ENCODE measurements around the gene APEX1. TPM values are rescaled to one million over a fixed set of nuclear protein-coding genes. Genes with fewer than 3 reads are reported as not detected.

Gene APEX1
- total RNA-seq, 4 donors from 2014 or later: 125 to 134 (median 131) TPM

DNA sequence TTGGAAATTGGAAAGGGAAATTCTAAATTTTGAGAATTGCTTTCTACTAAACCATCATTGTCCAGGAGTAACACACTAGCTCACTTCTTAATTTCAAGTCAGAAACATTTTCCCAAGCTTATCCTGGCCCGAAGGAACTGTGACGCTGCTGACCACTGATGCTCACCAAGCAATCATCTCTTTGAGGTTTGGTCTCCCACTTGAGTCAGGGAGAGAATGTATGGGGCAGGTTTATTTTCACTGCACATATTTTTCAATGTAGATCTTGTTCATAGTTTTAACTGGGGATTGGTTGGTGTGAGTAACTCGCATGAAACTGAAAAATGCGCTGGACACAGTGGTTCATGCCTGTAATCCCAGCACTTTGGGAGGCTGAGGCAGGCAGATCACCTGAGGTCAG, 37.5 kb downstream of the APEX1 start:
- H3K27ac ChIP-seq: no peak overlapping the region
- no peaks in the 10 kb centered on the region for H3K27me3 ChIP-seq
- 94 to 96% methylated on average over 4 of the region's 4 CpGs for WGBS, 2 donors
- no peak overlapping the region for H3K4me3 ChIP-seq
- TF ChIP-seq EP300 (IDR thresholded peaks at IDR 0.05): no peak
- H3K36me3 ChIP-seq: no peaks in the 10 kb centered on the region
- no peak for DNase-seq (ENCODE audit: low spot score in 2 of 2)
- H3K9me3 ChIP-seq: no peaks in the 10 kb centered on the region
- H3K4me1 ChIP-seq: peaks cover 0 to 8% (median 0%) of the 10 kb centered on the region in 4 donors

DNA sequence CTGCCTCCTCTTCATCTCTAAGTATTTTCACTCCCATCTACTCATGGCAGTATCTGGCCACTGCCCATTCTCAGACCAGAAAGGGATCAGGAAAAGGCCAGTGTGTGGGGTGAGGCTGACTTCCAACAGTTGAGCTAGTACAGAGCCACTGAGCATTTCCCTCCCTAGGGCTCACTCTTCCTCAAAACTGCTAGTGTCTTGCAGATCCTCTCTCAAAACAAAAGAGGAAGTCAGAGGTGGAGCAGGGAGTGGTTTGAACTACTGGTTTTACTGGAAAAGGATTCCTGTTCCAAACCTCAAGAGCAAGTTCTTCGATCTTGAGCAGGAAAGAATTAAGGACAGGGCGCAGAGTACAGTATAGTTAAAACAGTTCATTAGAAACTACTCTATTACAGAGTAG, 38.6 kb downstream of the APEX1 start:
- WGBS, 2 donors: 40 to 79% methylated on average over 2 of the region's 2 CpGs
- Histone ChIP-seq H3K36me3 (no peaks in the 10 kb centered on the region), H3K9me3 (no peaks in the 10 kb centered on the region), H3K4me1 (peaks cover 0 to 8% (median 0%) of the 10 kb centered on the region in 4 donors), H3K4me3 (no peak overlapping the region), H3K27me3 (no peaks in the 10 kb centered on the region), H3K27ac (no peak overlapping the region)
- DNase-seq (ENCODE audit: low spot score in 2 of 2): no peak
- TF ChIP-seq POLR2A (IDR thresholded peaks at IDR 0.05) (no peak), EP300 (IDR thresholded peaks at IDR 0.05) (peak in 1 of 2 donors; percentile 44)
- TF ChIP-seq, protein P1, sequence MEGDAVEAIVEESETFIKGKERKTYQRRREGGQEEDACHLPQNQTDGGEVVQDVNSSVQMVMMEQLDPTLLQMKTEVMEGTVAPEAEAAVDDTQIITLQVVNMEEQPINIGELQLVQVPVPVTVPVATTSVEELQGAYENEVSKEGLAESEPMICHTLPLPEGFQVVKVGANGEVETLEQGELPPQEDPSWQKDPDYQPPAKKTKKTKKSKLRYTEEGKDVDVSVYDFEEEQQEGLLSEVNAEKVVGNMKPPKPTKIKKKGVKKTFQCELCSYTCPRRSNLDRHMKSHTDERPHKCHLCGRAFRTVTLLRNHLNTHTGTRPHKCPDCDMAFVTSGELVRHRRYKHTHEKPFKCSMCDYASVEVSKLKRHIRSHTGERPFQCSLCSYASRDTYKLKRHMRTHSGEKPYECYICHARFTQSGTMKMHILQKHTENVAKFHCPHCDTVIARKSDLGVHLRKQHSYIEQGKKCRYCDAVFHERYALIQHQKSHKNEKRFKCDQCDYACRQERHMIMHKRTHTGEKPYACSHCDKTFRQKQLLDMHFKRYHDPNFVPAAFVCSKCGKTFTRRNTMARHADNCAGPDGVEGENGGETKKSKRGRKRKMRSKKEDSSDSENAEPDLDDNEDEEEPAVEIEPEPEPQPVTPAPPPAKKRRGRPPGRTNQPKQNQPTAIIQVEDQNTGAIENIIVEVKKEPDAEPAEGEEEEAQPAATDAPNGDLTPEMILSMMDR (IDR thresholded peaks at IDR 0.05): no peak

DNA sequence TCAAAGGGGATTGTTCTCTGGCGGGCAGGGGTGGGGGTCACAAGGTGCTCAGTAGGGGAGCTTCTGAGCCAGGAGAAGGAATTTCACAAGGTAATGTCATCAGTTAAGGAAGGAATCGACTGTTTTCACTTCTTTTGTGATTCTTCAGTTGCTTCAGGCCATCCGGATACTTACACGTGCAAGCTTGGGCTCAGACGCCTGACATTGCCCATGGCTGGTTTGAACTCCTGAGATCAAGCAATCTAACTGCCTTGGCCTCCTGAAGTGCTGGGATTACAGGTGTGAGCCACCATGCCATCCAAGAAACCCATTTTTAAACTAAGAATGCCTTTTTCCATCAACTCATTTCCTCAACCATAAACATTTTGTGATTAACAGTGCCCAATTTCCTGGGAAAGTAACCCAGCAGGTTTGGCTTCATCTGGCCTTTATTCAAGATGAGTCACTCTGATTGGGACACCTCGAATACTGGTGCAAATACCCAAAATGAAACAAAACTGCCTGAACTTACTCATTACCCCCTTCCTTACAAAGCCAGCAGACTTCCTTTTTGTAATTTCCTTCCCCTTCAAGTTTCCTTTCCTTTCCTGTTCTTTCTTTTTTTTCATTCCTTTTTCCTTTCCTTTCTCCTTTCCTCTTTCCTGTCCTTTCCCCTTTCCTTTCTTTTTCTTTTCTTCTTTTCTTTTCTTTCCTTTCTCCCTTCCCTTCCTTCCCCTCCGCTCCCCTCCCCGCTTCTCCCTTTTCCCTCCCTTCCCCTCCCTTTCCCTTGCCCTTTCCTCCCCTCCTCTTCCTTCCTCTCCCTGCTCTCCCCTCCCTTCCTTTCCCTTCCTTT, 40.1 kb downstream of the APEX1 start:
- 78 to 80% methylated on average over 8 of the region's 8 CpGs for WGBS, 2 donors
- no peak for DNase-seq (ENCODE audit: low spot score in 2 of 2)
- H3K27me3 ChIP-seq: no peaks in the 10 kb centered on the region

DNA sequence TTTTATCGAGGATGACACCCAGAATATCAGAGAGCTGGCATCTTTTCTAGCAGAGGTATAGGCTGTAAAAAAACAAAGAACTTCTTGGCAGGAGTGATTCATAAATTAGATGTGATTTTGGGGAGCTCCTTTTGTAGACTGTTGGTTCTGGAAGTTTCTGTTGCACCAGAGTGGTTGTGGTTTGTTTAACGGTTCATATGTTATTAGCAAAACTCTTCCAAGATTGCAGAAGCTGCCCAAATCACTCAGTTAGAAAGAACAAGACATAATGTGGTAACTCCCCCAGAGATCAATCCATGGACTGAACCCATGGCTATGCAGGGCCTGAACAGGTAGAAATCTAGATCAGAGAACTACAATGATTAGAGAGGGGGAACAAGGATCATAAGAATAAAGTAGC, 43.6 kb downstream of the APEX1 start:
- Histone ChIP-seq H3K9me3 (no peaks in the 10 kb centered on the region), H3K4me1 (no peaks in the 10 kb centered on the region), H3K36me3 (no peaks in the 10 kb centered on the region), H3K4me3 (no peak overlapping the region), H3K27me3 (no peaks in the 10 kb centered on the region), H3K27ac (no peak overlapping the region)
- WGBS, 2 donors: 73 to 87% methylated on average over 2 of the region's 2 CpGs
- DNase-seq (ENCODE audit: low spot score in 2 of 2): no peak
- TF ChIP-seq, protein P1 (IDR thresholded peaks at IDR 0.05): no peak
- TF ChIP-seq EP300 (IDR thresholded peaks at IDR 0.05) (no peak), POLR2A (IDR thresholded peaks at IDR 0.05) (no peak)

More for the DNA sequence above, 40.1 kb downstream of the APEX1 start:
- no peaks in the 10 kb centered on the region for H3K36me3 ChIP-seq
- H3K4me1 ChIP-seq: no peaks in the 10 kb centered on the region
- H3K4me3 ChIP-seq: no peak overlapping the region
- H3K27ac ChIP-seq: no peak overlapping the region
- TF ChIP-seq, protein P1 (IDR thresholded peaks at IDR 0.05): no peak
- TF ChIP-seq POLR2A (IDR thresholded peaks at IDR 0.05) (no peak), EP300 (IDR thresholded peaks at IDR 0.05) (no peak)
- no peaks in the 10 kb centered on the region for H3K9me3 ChIP-seq

DNA sequence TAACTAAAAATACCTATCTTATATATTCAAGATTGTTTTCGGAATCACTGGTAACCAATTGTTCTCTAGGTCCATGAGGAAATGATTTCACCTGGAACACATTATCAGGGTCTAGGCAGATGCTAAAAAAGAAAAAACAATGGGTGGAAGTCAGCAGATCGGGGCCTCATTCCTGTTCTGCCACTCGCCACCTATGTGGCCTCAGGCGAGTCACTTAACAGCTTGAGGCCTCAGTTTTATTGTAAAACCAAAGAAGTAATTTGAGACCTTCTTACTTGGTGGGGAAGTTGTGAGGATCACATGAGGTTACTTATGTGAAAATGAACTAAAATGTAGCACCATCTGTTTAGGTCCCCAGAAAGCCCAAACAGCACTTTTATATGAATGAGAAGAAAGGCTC, 44.1 kb downstream of the APEX1 start:
- WGBS, 2 donors: 39 to 41% methylated on average over 4 of the region's 4 CpGs
- no peak for TF ChIP-seq EP300 (IDR thresholded peaks at IDR 0.05)
- no peak for TF ChIP-seq POLR2A (IDR thresholded peaks at IDR 0.05)
- TF ChIP-seq, protein P1 (IDR thresholded peaks at IDR 0.05): no peak
- H3K27me3 ChIP-seq: no peaks in the 10 kb centered on the region
- H3K4me1 ChIP-seq: no peaks in the 10 kb centered on the region
- DNase-seq (ENCODE audit: low spot score in 2 of 2): no peak
- no peaks in the 10 kb centered on the region for H3K36me3 ChIP-seq
- H3K4me3 ChIP-seq: no peak overlapping the region
- H3K27ac ChIP-seq: no peak overlapping the region
- H3K9me3 ChIP-seq: no peaks in the 10 kb centered on the region

Measured in tibial nerve (tissue), 4 donors.